ENCODE measurements around the gene TSPAN18. TPM values are rescaled to one million over a fixed set of nuclear protein-coding genes. Genes with fewer than 3 reads are reported as not detected.
A peak's percentile ranks its signal among the peaks of the same experiment; 100 is the strongest.

The TSPAN18 gene
- polyA plus RNA-seq, 6 donors from 2014 or later = 0.27 to 1.6 (median 1.1) TPM; not detected in 1

GRCh38 chr11:44718057-44718456, 8.7 kb upstream of the TSPAN18 start:
- H3K36me3 Mint-ChIP-seq = no peaks in the 10 kb centered on the region
- no peak for ATAC-seq (ENCODE audit: low read depth in 2 of 2)
- H3K27me3 Mint-ChIP-seq = peaks cover 18 to 38% (median 35%) of the 10 kb centered on the region in 3 donors
- no peak overlapping the region for H3K27ac Mint-ChIP-seq
- peaks cover 0 to 2% (median 0%) of the 10 kb centered on the region in 3 donors for H3K4me1 Mint-ChIP-seq
- peaks cover 0 to 6% (median 2%) of the 10 kb centered on the region in 7 donors for H3K9me3 Mint-ChIP-seq
- no peak for DNase-seq
- no peak overlapping the region for H3K4me3 Mint-ChIP-seq

- peaks cover 0 to 5% (median 4%) of the 10 kb centered on the region in 3 donors for H3K4me1 Mint-ChIP-seq
- H3K27ac Mint-ChIP-seq = no peak overlapping the region
- H3K9me3 Mint-ChIP-seq = peaks cover 0 to 6% (median 2%) of the 10 kb centered on the region in 7 donors
- H3K36me3 Mint-ChIP-seq = no peaks in the 10 kb centered on the region
- peaks cover 17 to 30% (median 27%) of the 10 kb centered on the region in 3 donors for H3K27me3 Mint-ChIP-seq
- no peak for DNase-seq
- no peak overlapping the region for H3K4me3 Mint-ChIP-seq
- no peak for ATAC-seq (ENCODE audit: low read depth in 2 of 2)
Measured at GRCh38 chr11:44718612-44719390, 8.0 kb upstream of the TSPAN18 start.

- H3K27me3 Mint-ChIP-seq = peaks cover 13 to 43% (median 18%) of the 10 kb centered on the region in 3 donors
- peaks cover 0 to 2% (median 0%) of the 10 kb centered on the region in 7 donors for H3K9me3 Mint-ChIP-seq
- no peak for ATAC-seq (ENCODE audit: low read depth in 2 of 2)
- H3K4me1 Mint-ChIP-seq = peaks cover 11 to 29% (median 17%) of the 10 kb centered on the region in 3 donors
- peak overlapping the region in 3 of 6 donors; percentile 24 to 93 (median 84) for H3K27ac Mint-ChIP-seq
- DNase-seq = no peak
- peak overlapping the region in 6 of 8 donors; percentile 74 to 95 (median 87) for H3K4me3 Mint-ChIP-seq
- H3K36me3 Mint-ChIP-seq = no peaks in the 10 kb centered on the region
Measured at GRCh38 chr11:44725016-44725685, 1.6 kb upstream of the TSPAN18 start.

- H3K4me3 Mint-ChIP-seq = peak overlapping the region; percentile 74 to 95 (median 88)
- no peaks in the 10 kb centered on the region for H3K36me3 Mint-ChIP-seq
- peak overlapping the region in 5 of 6 donors; percentile 65 to 93 (median 84) for H3K27ac Mint-ChIP-seq
- ATAC-seq (ENCODE audit: low read depth in 2 of 2) (no peak), DNase-seq (no peak)
- peaks cover 13 to 41% (median 21%) of the 10 kb centered on the region in 3 donors for H3K27me3 Mint-ChIP-seq
- H3K9me3 Mint-ChIP-seq = peaks cover 0 to 2% (median 0%) of the 10 kb centered on the region in 7 donors
- H3K4me1 Mint-ChIP-seq = peaks cover 11 to 29% (median 17%) of the 10 kb centered on the region in 3 donors
Measured at GRCh38 chr11:44725757-44726282, 942 bp upstream of the TSPAN18 start.

DNA sequence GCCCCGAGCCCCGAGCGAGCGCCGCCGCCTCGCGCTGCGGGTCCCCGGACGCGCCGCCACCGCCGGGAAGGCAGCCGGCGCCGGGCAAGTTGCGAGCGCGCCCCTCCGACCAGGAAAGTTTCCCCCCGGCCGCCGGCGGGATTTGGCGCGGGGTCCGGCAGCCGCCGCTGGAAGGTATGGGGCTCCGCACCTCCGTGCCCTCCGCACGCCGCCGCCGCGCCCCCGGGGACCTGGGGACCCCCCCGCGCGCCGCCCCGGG, 281 bp downstream of the TSPAN18 start:
- ATAC-seq (ENCODE audit: low read depth in 2 of 2) = peak in 1 of 2 donors; percentile 11
- peaks cover 11 to 29% (median 17%) of the 10 kb centered on the region in 3 donors for H3K4me1 Mint-ChIP-seq
- peak; percentile 12 for DNase-seq
- no peaks in the 10 kb centered on the region for H3K36me3 Mint-ChIP-seq
- peak overlapping the region in 2 of 8 donors; percentile 76 to 78 for H3K4me3 Mint-ChIP-seq
- peaks cover 0 to 4% (median 0%) of the 10 kb centered on the region in 7 donors for H3K9me3 Mint-ChIP-seq
- H3K27me3 Mint-ChIP-seq = peaks cover 21 to 48% (median 25%) of the 10 kb centered on the region in 3 donors
- H3K27ac Mint-ChIP-seq = no peak overlapping the region

GRCh38 chr11:44727373-44728287, 868 bp downstream of the TSPAN18 start:
- peaks cover 25 to 53% (median 26%) of the 10 kb centered on the region in 3 donors for H3K27me3 Mint-ChIP-seq
- peaks cover 11 to 29% (median 17%) of the 10 kb centered on the region in 3 donors for H3K4me1 Mint-ChIP-seq
- peak overlapping the region in 2 of 6 donors; percentile 42 to 59 for H3K27ac Mint-ChIP-seq
- DNase-seq = peak; percentile 64
- peak overlapping the region; percentile 63 to 92 (median 80) for H3K4me3 Mint-ChIP-seq
- peaks cover 0 to 4% (median 0%) of the 10 kb centered on the region in 7 donors for H3K9me3 Mint-ChIP-seq
- H3K36me3 Mint-ChIP-seq = no peaks in the 10 kb centered on the region
- peak; percentile 58 to 70 for ATAC-seq (ENCODE audit: low read depth in 2 of 2)

DNA sequence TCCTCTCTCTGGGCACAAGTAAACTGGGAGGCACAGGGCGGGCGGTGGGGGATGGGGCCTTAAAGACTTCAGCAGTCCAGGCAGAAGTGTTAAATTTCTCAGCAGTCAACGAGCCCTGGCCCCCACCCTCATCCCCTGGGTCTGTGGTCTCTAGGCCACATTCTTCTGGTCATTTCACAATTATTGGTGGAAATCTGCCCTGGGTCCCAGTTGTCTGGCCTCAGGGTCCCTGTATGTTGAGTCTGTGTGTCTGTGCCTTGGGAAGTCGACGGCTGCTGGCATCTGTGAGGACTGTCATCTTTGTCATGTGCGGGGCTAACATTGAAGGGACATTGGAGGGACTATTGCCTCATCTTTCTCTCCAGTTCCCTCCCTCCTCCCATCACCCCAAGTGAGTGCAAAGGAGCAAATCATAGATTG, 1.7 kb downstream of the TSPAN18 start:
- H3K4me1 Mint-ChIP-seq = peaks cover 11 to 24% (median 15%) of the 10 kb centered on the region in 3 donors
- H3K36me3 Mint-ChIP-seq = no peaks in the 10 kb centered on the region
- peaks cover 25 to 62% (median 34%) of the 10 kb centered on the region in 3 donors for H3K27me3 Mint-ChIP-seq

GRCh38 chr11:44729063-44729462, 2.3 kb downstream of the TSPAN18 start:
- Mint-ChIP-seq H3K36me3 (no peaks in the 10 kb centered on the region), H3K9me3 (peaks cover 0 to 4% (median 0%) of the 10 kb centered on the region in 7 donors), H3K4me1 (peaks cover 11 to 24% (median 13%) of the 10 kb centered on the region in 3 donors), H3K4me3 (peak overlapping the region in 5 of 8 donors; percentile 63 to 92 (median 78)), H3K27ac (peak overlapping the region in 1 of 6 donors; percentile 57), H3K27me3 (peaks cover 30 to 66% (median 34%) of the 10 kb centered on the region in 3 donors)
- no peak for ATAC-seq (ENCODE audit: low read depth in 2 of 2)
- no peak for DNase-seq

More for the DNA sequence above, 1.7 kb downstream of the TSPAN18 start:
- ATAC-seq (ENCODE audit: low read depth in 2 of 2) (no peak), DNase-seq (no peak)
- Mint-ChIP-seq H3K4me3 (peak overlapping the region; percentile 47 to 92 (median 78)), H3K9me3 (peaks cover 0 to 4% (median 0%) of the 10 kb centered on the region in 7 donors), H3K27ac (peak overlapping the region in 2 of 6 donors; percentile 42 to 57)

DNA sequence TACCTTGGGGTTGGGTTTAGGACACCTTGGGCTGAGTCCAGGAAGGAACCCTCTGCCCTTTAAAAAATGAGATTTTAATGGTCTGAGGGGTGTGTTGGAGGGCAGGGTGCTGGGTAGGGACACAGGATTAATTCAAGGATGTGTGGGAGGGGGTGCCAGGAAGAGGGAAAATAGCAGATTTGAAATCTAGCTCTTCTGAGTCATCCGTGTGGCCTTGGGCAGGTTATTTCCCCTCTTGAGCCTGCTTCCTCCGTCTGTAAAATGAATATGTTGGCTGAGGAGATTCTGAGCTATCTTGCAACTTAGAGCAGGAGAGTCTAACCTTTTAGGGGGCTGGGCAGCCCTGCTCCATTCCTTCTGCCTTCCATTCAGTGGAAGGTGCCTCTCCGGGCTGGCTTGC, 3.0 kb downstream of the TSPAN18 start:
- H3K9me3 Mint-ChIP-seq = peaks cover 0 to 4% (median 0%) of the 10 kb centered on the region in 7 donors
- H3K4me1 Mint-ChIP-seq = peaks cover 11 to 24% (median 13%) of the 10 kb centered on the region in 3 donors
- H3K27me3 Mint-ChIP-seq = peaks cover 34 to 72% (median 36%) of the 10 kb centered on the region in 3 donors
- no peaks in the 10 kb centered on the region for H3K36me3 Mint-ChIP-seq
- peak overlapping the region in 3 of 8 donors; percentile 55 to 63 (median 58) for H3K4me3 Mint-ChIP-seq
- no peak overlapping the region for H3K27ac Mint-ChIP-seq
- ATAC-seq (ENCODE audit: low read depth in 2 of 2) = no peak
- no peak for DNase-seq

DNA sequence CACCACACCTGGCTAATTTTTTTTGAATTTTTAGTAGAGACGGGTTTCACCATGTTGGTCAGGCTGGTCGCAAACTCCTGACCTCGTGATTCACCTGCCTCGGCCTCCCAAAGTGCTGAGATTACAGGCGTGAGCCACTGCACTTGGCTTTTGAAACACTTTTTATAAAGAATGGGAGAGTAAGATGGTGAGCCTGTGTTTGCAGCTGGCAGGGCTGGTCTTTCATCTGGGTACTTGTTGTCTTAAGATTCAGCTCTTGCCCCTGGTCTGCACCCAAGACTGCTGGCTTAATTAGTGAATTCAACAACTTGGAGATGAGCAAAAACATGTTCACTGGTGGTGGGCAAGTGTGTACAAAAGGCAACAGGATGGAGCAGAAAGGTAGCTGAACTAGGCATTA, 4.0 kb downstream of the TSPAN18 start:
- Mint-ChIP-seq H3K9me3 (peaks cover 0 to 4% (median 0%) of the 10 kb centered on the region in 7 donors), H3K4me1 (peaks cover 8 to 18% (median 10%) of the 10 kb centered on the region in 3 donors), H3K36me3 (no peaks in the 10 kb centered on the region), H3K27me3 (peaks cover 34 to 76% (median 36%) of the 10 kb centered on the region in 3 donors), H3K4me3 (peak overlapping the region in 3 of 8 donors; percentile 40 to 71 (median 41)), H3K27ac (no peak overlapping the region)
- no peak for ATAC-seq (ENCODE audit: low read depth in 2 of 2)
- DNase-seq = no peak

DNA sequence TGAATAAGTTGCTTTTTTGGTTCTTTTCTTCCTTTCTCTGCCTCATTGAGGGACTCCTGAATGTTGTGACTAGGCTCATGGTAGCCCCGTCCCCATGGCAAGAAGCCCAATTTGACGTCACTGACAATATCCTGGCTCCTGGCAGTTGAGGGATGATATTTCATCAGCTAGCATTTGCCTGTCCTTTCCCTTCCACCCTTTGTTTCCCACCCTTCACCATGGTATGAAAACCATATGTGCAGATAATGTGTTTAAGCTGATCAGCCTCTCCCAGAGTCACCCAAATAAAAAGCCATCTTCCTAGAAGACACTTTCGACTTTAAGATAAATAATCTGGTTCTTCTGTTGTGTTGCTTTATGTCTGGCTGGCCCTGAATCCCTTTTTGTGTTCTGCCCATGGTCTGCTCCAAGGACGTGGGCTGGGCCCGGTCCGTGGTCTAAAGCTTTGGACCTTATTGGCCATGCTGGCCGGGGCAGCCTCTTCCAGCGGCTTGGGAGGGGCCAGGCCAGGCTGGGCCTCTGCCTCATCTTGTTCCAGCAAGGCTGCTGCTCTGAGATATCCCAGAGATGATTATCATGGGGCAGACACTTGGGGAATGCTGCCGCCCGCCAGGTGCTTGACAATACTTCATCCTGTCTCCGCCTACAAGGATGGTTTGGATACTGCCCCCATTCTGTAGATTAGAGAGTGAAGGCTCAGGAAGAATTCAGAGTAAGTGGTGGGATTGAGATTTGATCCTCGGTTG, 5.1 kb downstream of the TSPAN18 start:
- no peak for DNase-seq
- peak overlapping the region in 1 of 6 donors; percentile 47 for H3K27ac Mint-ChIP-seq

GRCh38 chr11:44732564-44732963, 5.8 kb downstream of the TSPAN18 start:
- Mint-ChIP-seq H3K9me3 (peaks cover 0 to 4% (median 0%) of the 10 kb centered on the region in 7 donors), H3K27me3 (peaks cover 34 to 78% (median 39%) of the 10 kb centered on the region in 3 donors), H3K4me1 (peaks cover 0 to 12% (median 5%) of the 10 kb centered on the region in 3 donors), H3K4me3 (no peak overlapping the region), H3K27ac (peak overlapping the region in 1 of 6 donors; percentile 28), H3K36me3 (no peaks in the 10 kb centered on the region)
- DNase-seq (no peak), ATAC-seq (ENCODE audit: low read depth in 2 of 2) (no peak)

More for the DNA sequence above, 5.1 kb downstream of the TSPAN18 start:
- no peak for ATAC-seq (ENCODE audit: low read depth in 2 of 2)
- H3K4me3 Mint-ChIP-seq = peak overlapping the region in 1 of 8 donors; percentile 42
- H3K4me1 Mint-ChIP-seq = peaks cover 0 to 11% (median 5%) of the 10 kb centered on the region in 3 donors
- H3K27me3 Mint-ChIP-seq = peaks cover 34 to 76% (median 36%) of the 10 kb centered on the region in 3 donors
- H3K9me3 Mint-ChIP-seq = peaks cover 0 to 4% (median 0%) of the 10 kb centered on the region in 7 donors
- no peaks in the 10 kb centered on the region for H3K36me3 Mint-ChIP-seq

Data from naive B cell (primary cell).